Measurements from ENCODE around the gene SYT2.

DNA sequence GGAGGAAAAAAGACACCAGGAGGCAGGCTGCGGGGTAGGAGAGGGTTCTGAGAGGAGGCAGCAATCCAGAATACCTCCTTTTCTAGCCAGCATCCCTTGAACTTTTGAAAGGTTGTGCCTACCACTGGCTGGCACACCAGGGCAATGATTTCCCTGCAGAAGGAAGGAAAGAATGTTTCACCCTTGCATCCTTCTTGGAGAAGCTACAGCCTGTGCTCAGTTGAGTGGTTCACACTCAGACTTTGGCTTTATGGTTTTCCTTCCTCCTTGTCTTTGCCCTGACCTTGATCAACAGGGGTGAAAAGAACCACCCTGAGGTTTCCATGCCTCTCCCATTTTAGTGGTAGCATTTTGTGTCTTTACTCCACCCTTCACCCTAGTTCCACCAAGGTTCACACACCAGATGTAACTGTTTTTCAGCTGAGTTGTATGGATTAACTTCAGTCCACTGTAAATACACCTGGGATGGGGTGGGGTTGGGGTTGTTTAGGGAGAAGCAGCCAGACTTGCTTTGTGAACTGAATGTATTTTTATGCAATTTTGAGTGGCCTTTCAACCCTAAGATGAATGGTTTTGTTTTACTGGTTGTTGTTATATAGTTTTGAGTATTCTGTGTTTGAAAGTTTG, 122.3 kb downstream of the SYT2 start:
- TF ChIP-seq, protein P1, sequence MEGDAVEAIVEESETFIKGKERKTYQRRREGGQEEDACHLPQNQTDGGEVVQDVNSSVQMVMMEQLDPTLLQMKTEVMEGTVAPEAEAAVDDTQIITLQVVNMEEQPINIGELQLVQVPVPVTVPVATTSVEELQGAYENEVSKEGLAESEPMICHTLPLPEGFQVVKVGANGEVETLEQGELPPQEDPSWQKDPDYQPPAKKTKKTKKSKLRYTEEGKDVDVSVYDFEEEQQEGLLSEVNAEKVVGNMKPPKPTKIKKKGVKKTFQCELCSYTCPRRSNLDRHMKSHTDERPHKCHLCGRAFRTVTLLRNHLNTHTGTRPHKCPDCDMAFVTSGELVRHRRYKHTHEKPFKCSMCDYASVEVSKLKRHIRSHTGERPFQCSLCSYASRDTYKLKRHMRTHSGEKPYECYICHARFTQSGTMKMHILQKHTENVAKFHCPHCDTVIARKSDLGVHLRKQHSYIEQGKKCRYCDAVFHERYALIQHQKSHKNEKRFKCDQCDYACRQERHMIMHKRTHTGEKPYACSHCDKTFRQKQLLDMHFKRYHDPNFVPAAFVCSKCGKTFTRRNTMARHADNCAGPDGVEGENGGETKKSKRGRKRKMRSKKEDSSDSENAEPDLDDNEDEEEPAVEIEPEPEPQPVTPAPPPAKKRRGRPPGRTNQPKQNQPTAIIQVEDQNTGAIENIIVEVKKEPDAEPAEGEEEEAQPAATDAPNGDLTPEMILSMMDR (IDR thresholded peaks at IDR 0.05 in 8 of 11, conservative IDR thresholded peaks at IDR 0.05 in 3 of 11): no peak
- TF ChIP-seq POLR2A (IDR thresholded peaks at IDR 0.05) (no peak), POLR2AphosphoS5 (IDR thresholded peaks at IDR 0.05) (no peak)

All from spleen (tissue), 7 donors.